ENCODE results near the gene VWA7.

Gene VWA7

DNA sequence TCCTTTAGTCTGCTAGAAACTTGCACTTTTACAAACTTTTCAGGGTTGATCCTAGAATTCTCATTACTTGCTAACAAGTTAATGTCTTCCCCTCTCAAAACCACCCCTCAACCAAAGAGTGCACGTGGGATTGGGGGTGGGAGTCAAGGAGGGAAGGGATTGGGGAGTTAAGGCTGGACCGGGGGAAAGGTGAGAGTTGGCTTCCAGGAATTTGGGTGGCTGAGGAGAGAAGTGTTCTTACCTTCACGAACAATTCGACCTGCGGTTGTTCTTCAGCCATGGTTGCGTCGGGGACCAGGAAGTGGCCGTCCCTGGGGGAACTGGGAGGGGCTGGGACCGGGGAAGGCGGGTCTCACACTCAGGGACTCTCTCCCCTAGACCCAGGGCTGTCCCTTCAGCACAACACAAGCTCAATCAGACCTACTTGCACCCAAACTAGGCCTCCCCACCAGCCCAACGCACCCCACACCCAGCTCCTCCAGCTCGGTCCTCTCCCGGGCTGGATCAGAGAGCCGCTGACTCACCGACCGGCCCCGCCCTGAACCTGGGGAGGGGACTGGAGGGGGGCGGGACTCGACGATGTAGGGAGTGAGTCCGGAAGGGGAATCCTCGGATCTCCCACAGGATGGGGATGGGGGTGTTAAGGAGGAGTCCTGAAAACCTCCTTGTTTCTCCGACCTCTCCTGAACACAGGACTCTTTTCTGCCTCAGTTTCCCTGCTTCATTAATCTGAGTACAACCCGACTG lies 40.9 kb downstream of the VWA7 start, which contains the start of gene CLIC1:
TSS of gene CLIC1 (minus strand) at position 510 of the 747 bp plus-strand sequence. CDS start at position 280, 230 bp downstream.
- Histone ChIP-seq H3K9me3 (ENCODE audit: control insufficient read depth, low read length) (no peaks in the 10 kb centered on the region), H3K4me1 (ENCODE audit: control insufficient read depth, insufficient read depth, low read length, poor library complexity, severe bottlenecking) (peaks cover 53% of the 10 kb centered on the region), H3K36me3 (ENCODE audit: control insufficient read depth, insufficient read depth, low read length) (peaks cover 38% of the 10 kb centered on the region), H3K27ac (ENCODE audit: low read depth, low read length, severe bottlenecking) (peak within 1 kb of the TSS; percentile 98), H3K4me3 (ENCODE audit: extremely low read depth, insufficient read depth, low read length, poor library complexity, severe bottlenecking) (peak within 1 kb of the TSS; percentile 98)
- WGBS, 2 experiments (ENCODE audit: insufficient coverage in 2 of 2), result 0% methylated on average over 1 to 9 of the region's 24 CpGs

DNA sequence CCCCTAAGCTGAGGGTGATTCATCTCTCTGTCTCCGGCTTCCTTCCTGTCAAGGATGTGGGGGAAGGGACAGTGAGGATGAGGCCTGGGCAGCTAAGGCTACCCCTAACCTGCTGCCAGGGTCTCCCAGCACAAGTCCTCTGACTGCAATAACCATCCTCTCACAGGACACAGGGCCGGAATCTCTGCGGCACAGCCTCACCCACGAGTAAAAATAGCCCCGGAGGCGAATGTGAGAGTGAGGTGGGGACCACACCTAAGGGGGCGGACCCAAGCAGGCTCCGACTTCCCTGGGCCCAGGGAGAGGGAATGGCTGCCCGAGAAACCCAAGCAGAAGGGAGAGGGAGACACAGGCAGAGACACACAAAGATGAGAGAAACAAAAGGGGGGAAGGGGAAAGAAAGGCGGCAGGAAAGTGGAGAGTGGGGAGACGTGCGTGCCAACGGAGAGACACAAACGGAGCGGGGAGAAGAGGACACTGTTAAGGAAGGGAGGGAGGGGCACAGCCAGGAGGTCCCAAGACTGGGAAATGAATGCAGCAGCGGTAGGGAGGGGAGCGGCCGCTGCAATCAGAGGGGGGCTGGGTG lies 42.2 kb downstream of the VWA7 start:
- Histone ChIP-seq H3K36me3 (ENCODE audit: control insufficient read depth, insufficient read depth, low read length) (peaks cover 41% of the 10 kb centered on the region), H3K4me1 (ENCODE audit: control insufficient read depth, insufficient read depth, low read length, poor library complexity, severe bottlenecking) (peaks cover 54% of the 10 kb centered on the region), H3K9me3 (ENCODE audit: control insufficient read depth, low read length) (no peaks in the 10 kb centered on the region), H3K27ac (ENCODE audit: low read depth, low read length, severe bottlenecking) (peak overlapping the region; percentile 98), H3K4me3 (ENCODE audit: extremely low read depth, insufficient read depth, low read length, poor library complexity, severe bottlenecking) (peak overlapping the region; percentile 98)
- 0% methylated on average over 13 to 16 of the region's 18 CpGs for WGBS, 2 experiments (ENCODE audit: insufficient coverage in 2 of 2)

DNA sequence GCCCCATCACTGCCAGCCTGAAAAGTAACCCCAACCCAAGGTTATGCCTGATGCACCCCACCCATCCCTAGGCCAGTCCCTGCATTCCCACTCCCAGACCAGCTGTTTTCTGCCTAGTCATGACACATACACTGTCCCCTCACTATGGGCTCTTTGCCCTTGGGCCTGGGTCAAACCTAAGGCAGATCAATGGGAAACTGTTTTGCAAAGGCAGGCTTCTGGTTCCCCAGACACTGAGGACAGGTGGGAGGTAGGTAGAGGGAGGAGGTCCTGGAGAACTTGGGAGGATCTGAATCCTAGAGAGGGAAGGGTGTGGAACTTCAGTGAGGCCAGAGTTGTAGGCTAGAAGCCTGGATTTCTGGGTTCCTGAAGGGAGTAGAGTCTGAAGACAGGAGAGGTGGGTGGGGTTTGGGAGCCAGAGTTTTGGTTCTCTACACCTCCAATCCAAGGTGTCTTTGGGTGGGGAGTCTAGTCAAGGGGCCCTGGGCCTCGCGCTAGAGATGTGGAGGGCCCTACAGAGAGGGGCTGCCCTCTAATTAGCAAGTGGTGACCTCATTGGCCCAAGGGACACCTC lies 42.8 kb downstream of the VWA7 start:
- H3K36me3 ChIP-seq (ENCODE audit: control insufficient read depth, insufficient read depth, low read length), result peaks cover 41% of the 10 kb centered on the region
- H3K27ac ChIP-seq (ENCODE audit: low read depth, low read length, severe bottlenecking), result peak overlapping the region; percentile 98
- peaks cover 54% of the 10 kb centered on the region for H3K4me1 ChIP-seq (ENCODE audit: control insufficient read depth, insufficient read depth, low read length, poor library complexity, severe bottlenecking)
- 0% methylated on average over 2 of the region's 2 CpGs; no CpG with 5 or more reads in 1 of the 2 experiments for WGBS, 2 experiments (ENCODE audit: insufficient coverage in 2 of 2)
- no peaks in the 10 kb centered on the region for H3K9me3 ChIP-seq (ENCODE audit: control insufficient read depth, low read length)
- peak overlapping the region; percentile 98 for H3K4me3 ChIP-seq (ENCODE audit: extremely low read depth, insufficient read depth, low read length, poor library complexity, severe bottlenecking)

DNA sequence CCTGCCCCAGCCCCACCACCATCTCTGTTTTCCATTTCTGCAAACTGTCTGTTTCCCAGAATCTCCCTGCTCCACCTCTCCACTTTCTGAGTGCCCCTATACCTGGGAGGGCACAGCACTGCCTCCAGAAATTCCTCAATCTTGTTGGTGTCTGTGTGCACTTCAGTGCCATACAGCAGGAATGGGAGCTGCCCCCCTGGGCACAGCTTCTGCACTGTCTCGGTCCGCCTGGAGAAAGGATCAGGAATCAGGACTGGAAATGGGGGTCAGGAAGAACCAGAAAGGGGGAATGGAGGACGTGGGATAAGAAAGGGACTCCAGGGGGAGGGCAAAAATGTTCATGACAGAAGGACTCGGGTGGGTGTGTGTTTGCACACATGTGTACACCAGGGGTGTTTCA lies 43.4 kb downstream of the VWA7 start:
- H3K4me3 ChIP-seq (ENCODE audit: extremely low read depth, insufficient read depth, low read length, poor library complexity, severe bottlenecking), result peak overlapping the region; percentile 98
- peaks cover 43% of the 10 kb centered on the region for H3K36me3 ChIP-seq (ENCODE audit: control insufficient read depth, insufficient read depth, low read length)
- H3K27ac ChIP-seq (ENCODE audit: low read depth, low read length, severe bottlenecking), result peak overlapping the region; percentile 98
- H3K9me3 ChIP-seq (ENCODE audit: control insufficient read depth, low read length), result no peaks in the 10 kb centered on the region
- 92 to 96% methylated on average over 4 of the region's 4 CpGs for WGBS, 2 experiments (ENCODE audit: insufficient coverage in 2 of 2)
- H3K4me1 ChIP-seq (ENCODE audit: control insufficient read depth, insufficient read depth, low read length, poor library complexity, severe bottlenecking), result peaks cover 50% of the 10 kb centered on the region

DNA sequence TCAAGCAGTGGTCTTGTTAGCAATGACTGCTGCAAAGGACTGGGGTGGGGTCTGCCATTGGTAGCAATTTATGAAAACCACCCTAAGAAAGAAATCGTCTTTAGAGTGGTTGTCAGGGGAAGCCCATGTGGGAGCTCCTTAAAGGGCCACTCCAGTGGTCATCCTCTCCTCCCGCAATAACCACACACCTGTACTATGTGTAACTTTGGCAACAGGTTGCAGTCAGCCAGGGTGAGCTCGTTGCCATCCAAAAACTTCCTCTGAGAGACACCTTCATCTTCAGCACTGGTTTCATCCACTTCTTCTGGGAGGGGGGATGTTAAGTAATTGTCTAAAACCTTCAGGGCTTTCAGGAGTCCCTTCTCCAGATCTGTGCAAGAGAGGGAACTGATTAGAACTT lies 45.1 kb downstream of the VWA7 start:
- H3K27ac ChIP-seq (ENCODE audit: low read depth, low read length, severe bottlenecking), result peak overlapping the region; percentile 5
- H3K4me1 ChIP-seq (ENCODE audit: control insufficient read depth, insufficient read depth, low read length, poor library complexity, severe bottlenecking), result peaks cover 36% of the 10 kb centered on the region
- no peaks in the 10 kb centered on the region for H3K9me3 ChIP-seq (ENCODE audit: control insufficient read depth, low read length)
- no peak overlapping the region for H3K4me3 ChIP-seq (ENCODE audit: extremely low read depth, insufficient read depth, low read length, poor library complexity, severe bottlenecking)
- H3K36me3 ChIP-seq (ENCODE audit: control insufficient read depth, insufficient read depth, low read length), result peaks cover 60% of the 10 kb centered on the region
- WGBS, 2 experiments (ENCODE audit: insufficient coverage in 2 of 2), result 50 to 60% methylated on average over 1 to 2 of the region's 3 CpGs

DNA sequence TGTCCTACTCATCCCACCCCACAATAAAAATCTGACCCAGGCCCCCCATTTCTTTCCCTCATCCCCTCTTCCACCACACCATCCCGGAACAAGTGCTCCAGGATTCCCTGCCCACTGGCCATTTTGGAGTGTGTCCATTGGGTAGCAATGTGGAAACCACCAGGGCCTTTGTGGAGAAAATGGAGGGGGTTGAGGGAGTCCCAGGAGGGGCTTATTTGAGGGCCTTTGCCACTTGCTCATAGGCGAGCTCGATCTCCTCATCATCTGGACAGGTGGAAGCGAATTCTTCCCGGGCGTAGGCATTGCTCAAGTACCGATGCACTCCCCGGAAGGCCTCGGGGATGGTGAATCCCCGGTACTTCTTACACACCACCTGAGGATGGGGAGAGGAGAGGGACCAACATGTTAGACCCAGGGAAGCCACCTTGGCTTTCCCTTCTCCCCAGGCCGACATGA lies 46.5 kb downstream of the VWA7 start:
- H3K4me3 ChIP-seq (ENCODE audit: extremely low read depth, insufficient read depth, low read length, poor library complexity, severe bottlenecking), result peak overlapping the region; percentile 94
- H3K4me1 ChIP-seq (ENCODE audit: control insufficient read depth, insufficient read depth, low read length, poor library complexity, severe bottlenecking), result peaks cover 30% of the 10 kb centered on the region
- peak overlapping the region; percentile 94 for H3K27ac ChIP-seq (ENCODE audit: low read depth, low read length, severe bottlenecking)
- WGBS, 2 experiments (ENCODE audit: insufficient coverage in 2 of 2), result 85 to 90% methylated on average over 4 to 6 of the region's 11 CpGs
- no peaks in the 10 kb centered on the region for H3K9me3 ChIP-seq (ENCODE audit: control insufficient read depth, low read length)
- peaks cover 74% of the 10 kb centered on the region for H3K36me3 ChIP-seq (ENCODE audit: control insufficient read depth, insufficient read depth, low read length)

DNA sequence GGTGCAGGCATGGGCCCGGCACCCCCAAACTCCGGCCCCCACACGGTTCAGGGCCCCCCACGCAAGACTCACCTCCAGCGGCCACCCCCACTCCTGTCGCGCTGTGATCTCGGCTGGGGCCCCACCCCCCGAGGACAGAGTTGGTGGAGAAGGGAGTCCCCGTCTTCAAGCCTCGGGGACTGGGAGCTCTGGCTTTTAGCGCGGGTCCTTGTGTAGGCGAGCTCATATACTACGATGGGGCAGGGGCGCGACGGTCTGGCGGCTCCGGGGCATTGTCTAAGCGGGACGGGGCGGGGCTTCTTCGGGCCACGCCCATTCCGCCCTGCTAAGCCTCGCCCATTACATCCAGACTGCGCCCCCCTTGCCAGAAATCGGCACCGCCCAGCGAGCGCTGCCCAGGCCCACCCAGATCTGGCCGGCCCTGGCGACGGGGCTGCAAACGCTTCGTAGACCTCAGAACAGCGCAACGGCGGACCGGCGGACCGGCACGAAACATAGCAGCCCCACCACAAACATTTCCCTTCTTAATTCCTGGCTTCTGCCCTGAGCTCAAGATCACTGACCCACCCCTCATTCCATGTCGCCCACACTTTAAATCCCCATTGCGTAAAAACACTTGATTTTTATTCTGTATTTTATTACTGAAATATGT lies 47.0 kb downstream of the VWA7 start:
- Histone ChIP-seq H3K36me3 (ENCODE audit: control insufficient read depth, insufficient read depth, low read length) (peaks cover 79% of the 10 kb centered on the region), H3K27ac (ENCODE audit: low read depth, low read length, severe bottlenecking) (peak overlapping the region; percentile 94), H3K9me3 (ENCODE audit: control insufficient read depth, low read length) (no peaks in the 10 kb centered on the region), H3K4me1 (ENCODE audit: control insufficient read depth, insufficient read depth, low read length, poor library complexity, severe bottlenecking) (peaks cover 30% of the 10 kb centered on the region), H3K4me3 (ENCODE audit: extremely low read depth, insufficient read depth, low read length, poor library complexity, severe bottlenecking) (peak overlapping the region; percentile 94)
- 0 to 1% methylated on average over 26 to 34 of the region's 46 CpGs for WGBS, 2 experiments (ENCODE audit: insufficient coverage in 2 of 2)

DNA sequence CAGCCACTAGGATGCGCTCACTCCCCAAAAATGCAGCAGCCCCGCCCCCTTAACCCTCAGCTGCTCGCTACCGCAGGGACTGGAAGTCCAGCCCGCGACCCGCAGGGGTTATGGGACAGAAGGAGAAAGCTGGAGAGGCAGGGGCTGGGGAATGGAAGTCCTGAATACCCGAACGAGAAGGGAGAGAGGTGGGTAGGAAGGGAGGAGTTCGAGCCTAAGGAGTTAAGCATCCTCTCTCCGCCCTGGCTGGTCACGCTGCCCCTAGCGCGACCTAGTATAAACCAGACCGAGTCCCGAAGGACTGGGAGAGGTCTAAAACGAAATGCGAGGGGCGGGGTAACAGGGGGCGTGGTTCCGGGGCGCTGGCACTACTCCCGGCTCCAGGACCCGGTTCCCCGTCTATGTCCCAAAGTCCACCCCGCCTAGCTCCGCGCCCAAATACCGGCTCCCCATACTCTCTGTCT lies 47.6 kb downstream of the VWA7 start:
- H3K36me3 ChIP-seq (ENCODE audit: control insufficient read depth, insufficient read depth, low read length), result peaks cover 84% of the 10 kb centered on the region
- peak overlapping the region; percentile 94 for H3K4me3 ChIP-seq (ENCODE audit: extremely low read depth, insufficient read depth, low read length, poor library complexity, severe bottlenecking)
- H3K9me3 ChIP-seq (ENCODE audit: control insufficient read depth, low read length), result no peaks in the 10 kb centered on the region
- 0% methylated on average over 13 to 18 of the region's 29 CpGs for WGBS, 2 experiments (ENCODE audit: insufficient coverage in 2 of 2)
- H3K27ac ChIP-seq (ENCODE audit: low read depth, low read length, severe bottlenecking), result peak overlapping the region; percentile 94
- H3K4me1 ChIP-seq (ENCODE audit: control insufficient read depth, insufficient read depth, low read length, poor library complexity, severe bottlenecking), result peaks cover 30% of the 10 kb centered on the region

DNA sequence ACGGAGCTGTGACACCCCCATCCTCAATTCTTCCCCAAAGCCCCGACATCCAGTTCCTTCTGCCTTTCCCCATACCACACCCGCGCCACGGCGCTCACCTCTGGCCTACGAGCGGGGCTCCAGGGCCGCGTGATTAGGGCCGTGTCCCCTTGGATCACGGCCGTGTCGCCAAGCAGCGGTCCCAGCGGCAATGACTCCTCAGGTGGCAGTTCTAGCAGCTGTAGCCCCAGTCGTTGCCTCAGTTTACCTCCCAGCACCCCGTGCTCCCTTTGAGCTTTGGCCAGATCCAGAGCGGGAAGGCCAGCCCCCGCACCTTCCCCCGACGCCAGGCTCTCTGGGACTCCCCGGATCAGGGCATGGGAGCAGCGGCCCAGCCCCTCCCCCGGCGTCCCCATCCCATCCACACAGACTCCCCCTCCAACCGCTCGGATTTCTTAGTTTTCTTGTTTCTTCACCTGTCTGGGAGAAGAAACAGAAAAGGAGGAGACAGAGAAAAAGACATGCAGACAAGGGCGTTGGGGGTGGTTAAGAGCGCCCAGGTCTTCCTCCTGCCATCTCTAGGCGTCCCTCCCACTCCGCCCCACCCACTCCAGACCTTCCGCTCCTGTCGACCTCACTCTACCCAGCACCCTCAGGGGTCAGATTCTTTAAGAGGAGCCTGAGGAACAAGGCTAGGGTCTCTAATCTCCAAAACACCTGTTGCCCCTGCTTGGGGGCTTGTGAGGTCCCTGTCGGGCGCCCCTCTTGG lies 48.2 kb downstream of the VWA7 start, which contains the start of gene DDAH2:
TSS of gene DDAH2 (minus strand) at position 533 of the 748 bp plus-strand sequence. CDS start at position 395, 138 bp downstream.
- Histone ChIP-seq H3K9me3 (ENCODE audit: control insufficient read depth, low read length) (no peaks in the 10 kb centered on the region), H3K4me1 (ENCODE audit: control insufficient read depth, insufficient read depth, low read length, poor library complexity, severe bottlenecking) (peaks cover 30% of the 10 kb centered on the region), H3K27ac (ENCODE audit: low read depth, low read length, severe bottlenecking) (peak within 1 kb of the TSS; percentile 94), H3K4me3 (ENCODE audit: extremely low read depth, insufficient read depth, low read length, poor library complexity, severe bottlenecking) (peak within 1 kb of the TSS; percentile 94), H3K36me3 (ENCODE audit: control insufficient read depth, insufficient read depth, low read length) (peaks cover 79% of the 10 kb centered on the region)
- 56 to 61% methylated on average over 26 to 28 of the region's 36 CpGs for WGBS, 2 experiments (ENCODE audit: insufficient coverage in 2 of 2)

Measured in mesodermal cell (in vitro differentiated cells).